ENCODE data around the gene TTC28.

- TF ChIP-seq ZNF121 (tag by site-specific recombination; IDR thresholded peaks at IDR 0.05), result no peak
- TF ChIP-seq ZBTB11 (tag by site-specific recombination; conservative IDR thresholded peaks at IDR 0.05; ENCODE audit: low read depth), result no peak
- no peak for TF ChIP-seq ZSCAN18 (tag by site-specific recombination; IDR thresholded peaks at IDR 0.05)
- no peak for TF ChIP-seq CTCF (tag by site-specific recombination; IDR thresholded peaks at IDR 0.05)
- TF ChIP-seq YY2 (tag by site-specific recombination; IDR thresholded peaks at IDR 0.05), result no peak
- no peak for TF ChIP-seq ZNF138 (tag by site-specific recombination; IDR thresholded peaks at IDR 0.05; ENCODE audit: borderline replicate concordance)
- TF ChIP-seq ZNF280C (tag by site-specific recombination; IDR thresholded peaks at IDR 0.05), result no peak
- TF ChIP-seq PRDM10 (tag by site-specific recombination; IDR thresholded peaks at IDR 0.05), result no peak
- no peak for TF ChIP-seq KLF10 (tag by site-specific recombination; IDR thresholded peaks at IDR 0.05)
- TF ChIP-seq ZNF558 (tag by site-specific recombination; IDR thresholded peaks at IDR 0.05), result no peak
- TF ChIP-seq ZFP3 (tag by site-specific recombination; IDR thresholded peaks at IDR 0.05; ENCODE audit: low read depth), result no peak
- no peak for TF ChIP-seq ZBTB10 (tag by site-specific recombination; IDR thresholded peaks at IDR 0.05)
- no peak for TF ChIP-seq ZNF549 (tag by site-specific recombination; IDR thresholded peaks at IDR 0.05)
- TF ChIP-seq PBX3 (CRISPR knock-in tag; IDR thresholded peaks at IDR 0.05), result no peak
These were observed 338.6 kb downstream of the TTC28 start for GRCh38 chr22:28341001-28341400.

All from HEK293 (cell line).